ENCODE measurements around the gene HAUS3. TPM values are rescaled to one million over a fixed set of nuclear protein-coding genes. Genes with fewer than 3 reads are reported as not detected.

HAUS3 gene
- polyA plus RNA-seq, 1 donor (not counting 4 experiments of a cell fraction or from before 2014, with no cell fraction given) = 11.1 TPM

DNA sequence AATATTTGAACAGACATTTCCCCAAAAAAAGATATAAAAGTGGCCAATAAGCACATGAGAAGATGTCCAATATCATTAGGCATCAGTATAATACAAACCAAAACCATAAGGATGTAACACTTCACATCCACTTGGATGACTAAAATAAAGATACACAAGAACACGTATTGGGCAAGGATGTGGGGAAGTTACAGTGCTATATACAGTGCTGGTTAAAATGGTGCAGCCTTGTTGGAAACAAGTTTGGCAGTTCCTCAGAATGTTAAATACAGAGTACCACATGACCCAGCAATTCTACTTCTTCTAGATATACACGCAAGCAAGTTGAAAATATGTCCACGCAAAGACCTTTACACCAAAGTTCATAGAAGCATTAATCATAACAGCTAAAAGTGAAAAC lies 58.9 kb downstream of the HAUS3 start:
- no peak overlapping the region for H2AFZ ChIP-seq (ENCODE audit: control insufficient read depth, low read length)
- no peak for TF ChIP-seq EZH2 (IDR thresholded peaks at IDR 0.05; ENCODE audit: low read length)
- TF ChIP-seq, protein P1, sequence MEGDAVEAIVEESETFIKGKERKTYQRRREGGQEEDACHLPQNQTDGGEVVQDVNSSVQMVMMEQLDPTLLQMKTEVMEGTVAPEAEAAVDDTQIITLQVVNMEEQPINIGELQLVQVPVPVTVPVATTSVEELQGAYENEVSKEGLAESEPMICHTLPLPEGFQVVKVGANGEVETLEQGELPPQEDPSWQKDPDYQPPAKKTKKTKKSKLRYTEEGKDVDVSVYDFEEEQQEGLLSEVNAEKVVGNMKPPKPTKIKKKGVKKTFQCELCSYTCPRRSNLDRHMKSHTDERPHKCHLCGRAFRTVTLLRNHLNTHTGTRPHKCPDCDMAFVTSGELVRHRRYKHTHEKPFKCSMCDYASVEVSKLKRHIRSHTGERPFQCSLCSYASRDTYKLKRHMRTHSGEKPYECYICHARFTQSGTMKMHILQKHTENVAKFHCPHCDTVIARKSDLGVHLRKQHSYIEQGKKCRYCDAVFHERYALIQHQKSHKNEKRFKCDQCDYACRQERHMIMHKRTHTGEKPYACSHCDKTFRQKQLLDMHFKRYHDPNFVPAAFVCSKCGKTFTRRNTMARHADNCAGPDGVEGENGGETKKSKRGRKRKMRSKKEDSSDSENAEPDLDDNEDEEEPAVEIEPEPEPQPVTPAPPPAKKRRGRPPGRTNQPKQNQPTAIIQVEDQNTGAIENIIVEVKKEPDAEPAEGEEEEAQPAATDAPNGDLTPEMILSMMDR (optimal IDR thresholded peaks at IDR 0.05 in 1 of 3, IDR thresholded peaks at IDR 0.05 in 1 of 3, conservative IDR thresholded peaks at IDR 0.05 in 1 of 3; ENCODE audit: extremely low read depth in 1 of 3, insufficient read depth in 2 of 3, low read length in 3 of 3) = no peak
- no peak overlapping the region for H3K4me3 ChIP-seq (ENCODE audit: control insufficient read depth in 2 of 3, extremely low read depth in 1 of 3, insufficient read depth in 2 of 3, low read depth in 1 of 3, low read length in 3 of 3)
- H3K27me3 ChIP-seq (ENCODE audit: control insufficient read depth, extremely low read depth, insufficient read depth, low read length) = no peaks in the 10 kb centered on the region
- no peaks in the 10 kb centered on the region for H3K4me1 ChIP-seq (ENCODE audit: control insufficient read depth, extremely low read depth, insufficient read depth, low read length)
- dilution Hi-C loops (cut with MboI; ENCODE audit: extremely low pct_ligation_motif_present, low sequenced_read_pairs) = no loop called here
- DNase-seq (ENCODE audit: low read depth, low spot score) = no peak
- no peaks in the 10 kb centered on the region for H4K20me1 ChIP-seq (ENCODE audit: control insufficient read depth, extremely low read depth, insufficient read depth, low read length)
- no peaks in the 10 kb centered on the region for H3K9me3 ChIP-seq (ENCODE audit: control insufficient read depth, low read depth, low read length)
- H3K27ac ChIP-seq (ENCODE audit: control insufficient read depth, insufficient read depth, low read length) = no peak overlapping the region
- H3K79me2 ChIP-seq (ENCODE audit: control insufficient read depth, insufficient read depth, low read length) = no peaks in the 10 kb centered on the region
- H3K4me2 ChIP-seq (ENCODE audit: control insufficient read depth, extremely low read depth, insufficient read depth, low read depth, low read length) = no peak overlapping the region
- no peaks in the 10 kb centered on the region for H3K9me1 ChIP-seq (ENCODE audit: control insufficient read depth, extremely low read depth, insufficient read depth, low read length)
- no peaks in the 10 kb centered on the region for H3K36me3 ChIP-seq (ENCODE audit: control insufficient read depth in 2 of 2, extremely low read depth in 1 of 2, insufficient read depth in 2 of 2, low read length in 2 of 2)
- no peak for FAIRE-seq
- no peak overlapping the region for H3K9ac ChIP-seq (ENCODE audit: control insufficient read depth, extremely low read depth, insufficient read depth, low read length)

DNA sequence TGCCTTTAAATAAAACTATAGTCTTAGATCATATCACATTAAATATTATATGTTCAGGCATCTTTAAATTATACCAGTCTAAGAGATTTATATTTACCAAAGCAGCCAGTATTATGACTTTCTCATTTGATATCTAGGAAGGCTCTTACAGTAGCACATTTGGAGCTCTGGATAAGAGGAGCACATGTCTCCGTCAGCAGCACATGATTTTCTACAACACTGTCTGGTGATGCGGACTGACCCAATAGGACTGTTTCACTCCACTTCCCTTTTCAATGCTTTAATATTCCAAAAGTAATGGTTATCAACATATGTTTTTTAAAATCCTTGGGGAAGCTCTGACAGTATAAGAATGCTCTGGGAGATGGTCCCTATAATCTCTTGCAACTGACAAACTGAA lies 61.5 kb downstream of the HAUS3 start:
- H2AFZ ChIP-seq (ENCODE audit: control insufficient read depth, low read length) = no peak overlapping the region
- dilution Hi-C loops (cut with MboI; ENCODE audit: extremely low pct_ligation_motif_present, low sequenced_read_pairs) = no loop called here
- no peaks in the 10 kb centered on the region for H3K36me3 ChIP-seq (ENCODE audit: control insufficient read depth in 2 of 2, extremely low read depth in 1 of 2, insufficient read depth in 2 of 2, low read length in 2 of 2)

More for the DNA sequence above, 61.5 kb downstream of the HAUS3 start:
- Histone ChIP-seq H3K9ac (ENCODE audit: control insufficient read depth, extremely low read depth, insufficient read depth, low read length) (no peak overlapping the region), H3K4me2 (ENCODE audit: control insufficient read depth, extremely low read depth, insufficient read depth, low read depth, low read length) (no peak overlapping the region), H3K79me2 (ENCODE audit: control insufficient read depth, insufficient read depth, low read length) (no peaks in the 10 kb centered on the region), H3K9me1 (ENCODE audit: control insufficient read depth, extremely low read depth, insufficient read depth, low read length) (no peaks in the 10 kb centered on the region), H3K27me3 (ENCODE audit: control insufficient read depth, extremely low read depth, insufficient read depth, low read length) (no peaks in the 10 kb centered on the region), H4K20me1 (ENCODE audit: control insufficient read depth, extremely low read depth, insufficient read depth, low read length) (no peaks in the 10 kb centered on the region), H3K27ac (ENCODE audit: control insufficient read depth, insufficient read depth, low read length) (no peak overlapping the region), H3K9me3 (ENCODE audit: control insufficient read depth, low read depth, low read length) (no peaks in the 10 kb centered on the region), H3K4me1 (ENCODE audit: control insufficient read depth, extremely low read depth, insufficient read depth, low read length) (no peaks in the 10 kb centered on the region), H3K4me3 (ENCODE audit: control insufficient read depth in 2 of 3, extremely low read depth in 1 of 3, insufficient read depth in 2 of 3, low read depth in 1 of 3, low read length in 3 of 3) (no peak overlapping the region)
- TF ChIP-seq, protein P1 (optimal IDR thresholded peaks at IDR 0.05 in 1 of 3, IDR thresholded peaks at IDR 0.05 in 1 of 3, conservative IDR thresholded peaks at IDR 0.05 in 1 of 3; ENCODE audit: extremely low read depth in 1 of 3, insufficient read depth in 2 of 3, low read length in 3 of 3) = no peak
- TF ChIP-seq EZH2 (IDR thresholded peaks at IDR 0.05; ENCODE audit: low read length) = no peak
- DNase-seq (ENCODE audit: low read depth, low spot score) (no peak), FAIRE-seq (no peak)
